ENCODE results near the gene PIH1D1.
A peak's percentile ranks its signal among the peaks of the same experiment; 100 is the strongest.

The PIH1D1 gene

DNA sequence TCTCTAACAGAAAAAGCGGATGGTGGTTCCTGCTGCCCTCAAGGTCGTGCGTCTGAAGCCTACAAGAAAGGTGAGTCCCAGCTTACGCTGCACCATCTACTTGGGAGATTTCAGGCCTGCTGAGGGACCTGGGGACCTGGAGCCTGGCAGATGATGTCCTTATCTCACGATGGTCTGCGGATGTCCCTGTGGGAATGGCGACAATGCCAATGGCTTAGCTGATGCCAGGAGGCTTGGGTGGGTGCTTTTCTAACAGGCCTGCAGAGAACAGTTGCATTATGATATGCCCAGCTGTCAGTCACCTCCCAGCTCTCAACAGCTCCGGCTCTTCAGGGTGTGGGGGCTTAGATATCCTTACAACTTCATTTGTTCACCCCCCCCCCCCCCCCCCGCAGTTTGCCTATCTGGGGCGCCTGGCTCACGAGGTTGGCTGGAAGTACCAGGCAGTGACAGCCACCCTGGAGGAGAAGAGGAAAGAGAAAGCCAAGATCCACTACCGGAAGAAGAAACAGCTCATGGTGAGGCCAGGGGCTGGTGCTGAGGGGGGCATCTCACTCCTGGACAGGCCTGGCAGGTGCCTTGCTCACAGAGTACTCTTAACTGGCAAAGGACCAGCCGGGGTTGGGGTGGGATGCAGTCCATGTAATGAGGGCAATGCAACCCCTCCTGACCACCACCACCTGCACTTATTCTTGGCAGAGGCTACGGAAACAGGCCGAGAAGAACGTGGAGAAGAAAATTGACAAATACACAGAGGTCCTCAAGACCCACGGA lies 39.6 kb upstream of the PIH1D1 start:
- Histone ChIP-seq H3K9ac (ENCODE audit: low read depth in 1 of 2, low read length in 2 of 2) (no peak overlapping the region), H3K27ac (ENCODE audit: low read depth in 2 of 2, low read length in 2 of 2) (no peak overlapping the region), H3K27me3 (ENCODE audit: control insufficient read depth in 2 of 2, insufficient read depth in 2 of 2, low read length in 2 of 2) (no peaks in the 10 kb centered on the region), H3K9me3 (ENCODE audit: control insufficient read depth in 2 of 2, low read length in 2 of 2) (no peaks in the 10 kb centered on the region), H3K36me3 (ENCODE audit: control insufficient read depth in 2 of 2, insufficient read depth in 2 of 2, low read length in 2 of 2) (peaks cover 36 to 39% of the 10 kb centered on the region in 2 donors), H3K4me3 (ENCODE audit: low read length in 2 of 2) (no peak overlapping the region), H3K4me1 (ENCODE audit: control insufficient read depth in 2 of 2, insufficient read depth in 2 of 2, low read length in 2 of 2) (peaks cover 17 to 23% of the 10 kb centered on the region in 2 donors)

DNA sequence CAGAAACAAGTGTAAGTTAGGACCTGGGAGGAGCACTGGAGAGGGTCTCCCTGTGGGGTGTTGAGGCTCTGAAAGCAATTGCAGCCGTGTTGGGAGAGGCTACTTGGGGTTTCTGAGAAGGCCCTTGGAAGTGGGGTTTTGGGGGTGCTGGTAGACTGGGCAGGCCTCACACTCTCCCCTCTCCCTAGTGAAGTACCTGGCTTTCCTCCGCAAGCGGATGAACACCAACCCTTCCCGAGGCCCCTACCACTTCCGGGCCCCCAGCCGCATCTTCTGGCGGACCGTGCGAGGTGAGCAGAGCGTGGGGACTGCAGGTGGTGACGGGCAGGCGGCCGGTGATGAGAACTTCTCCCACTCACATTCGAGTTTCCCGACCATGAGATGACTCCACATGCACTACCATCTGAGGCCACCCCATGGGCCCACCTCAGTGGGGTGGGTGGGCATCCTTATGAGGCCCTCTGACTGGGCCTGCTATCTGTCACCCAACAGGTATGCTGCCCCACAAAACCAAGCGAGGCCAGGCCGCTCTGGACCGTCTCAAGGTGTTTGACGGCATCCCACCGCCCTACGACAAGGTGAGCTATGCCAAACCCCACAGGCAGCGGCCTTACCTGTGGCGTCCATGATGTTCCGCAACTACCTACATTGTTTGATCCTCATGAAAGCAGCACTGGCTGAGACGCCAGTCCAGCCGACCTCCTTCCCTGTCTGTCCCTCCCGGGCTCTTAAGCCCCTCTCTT lies 38.8 kb upstream of the PIH1D1 start:
- peak overlapping the region in 1 of 2 donors; percentile 97 for H3K9ac ChIP-seq (ENCODE audit: low read depth in 1 of 2, low read length in 2 of 2)
- peak overlapping the region; percentile 9 to 52 for H3K27ac ChIP-seq (ENCODE audit: low read depth in 2 of 2, low read length in 2 of 2)
- H3K36me3 ChIP-seq (ENCODE audit: control insufficient read depth in 2 of 2, insufficient read depth in 2 of 2, low read length in 2 of 2), result peaks cover 36 to 39% of the 10 kb centered on the region in 2 donors
- no peaks in the 10 kb centered on the region for H3K9me3 ChIP-seq (ENCODE audit: control insufficient read depth in 2 of 2, low read length in 2 of 2)
- H3K4me3 ChIP-seq (ENCODE audit: low read length in 2 of 2), result peak overlapping the region in 1 of 2 donors; percentile 98
- H3K4me1 ChIP-seq (ENCODE audit: control insufficient read depth in 2 of 2, insufficient read depth in 2 of 2, low read length in 2 of 2), result peaks cover 17 to 23% of the 10 kb centered on the region in 2 donors
- H3K27me3 ChIP-seq (ENCODE audit: control insufficient read depth in 2 of 2, insufficient read depth in 2 of 2, low read length in 2 of 2), result no peaks in the 10 kb centered on the region

DNA sequence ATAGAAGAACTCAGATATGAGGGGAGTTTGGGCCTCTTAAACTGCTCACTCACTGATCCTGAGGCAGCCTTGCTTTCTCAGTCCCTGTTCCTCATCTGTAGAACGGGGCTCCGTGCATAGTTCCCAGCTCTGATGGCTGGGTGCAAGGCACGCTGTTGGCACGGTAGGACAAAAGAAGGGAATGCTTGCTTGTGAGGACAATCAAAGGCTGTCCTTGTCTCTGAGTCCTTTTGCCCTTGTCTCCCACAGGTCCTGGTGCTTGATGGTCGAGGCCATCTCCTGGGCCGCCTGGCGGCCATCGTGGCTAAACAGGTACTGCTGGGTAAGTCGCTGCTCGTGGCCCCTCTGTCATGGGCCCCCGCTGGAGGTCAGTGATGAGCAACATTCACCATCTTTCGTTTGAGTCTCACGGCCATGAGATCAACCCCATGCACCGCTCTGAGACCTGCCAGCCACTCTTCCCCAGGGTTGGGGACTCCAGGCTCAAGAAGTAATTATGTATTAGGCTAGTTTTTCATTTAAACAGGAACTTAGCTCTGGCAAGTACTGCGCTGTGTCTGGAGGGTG lies 38.1 kb upstream of the PIH1D1 start:
- H3K27me3 ChIP-seq (ENCODE audit: control insufficient read depth in 2 of 2, insufficient read depth in 2 of 2, low read length in 2 of 2), result no peaks in the 10 kb centered on the region
- peak overlapping the region; percentile 9 to 52 for H3K27ac ChIP-seq (ENCODE audit: low read depth in 2 of 2, low read length in 2 of 2)
- peak overlapping the region; percentile 17 to 98 for H3K4me3 ChIP-seq (ENCODE audit: low read length in 2 of 2)
- peaks cover 36 to 39% of the 10 kb centered on the region in 2 donors for H3K36me3 ChIP-seq (ENCODE audit: control insufficient read depth in 2 of 2, insufficient read depth in 2 of 2, low read length in 2 of 2)
- peak overlapping the region; percentile 77 to 97 for H3K9ac ChIP-seq (ENCODE audit: low read depth in 1 of 2, low read length in 2 of 2)
- H3K4me1 ChIP-seq (ENCODE audit: control insufficient read depth in 2 of 2, insufficient read depth in 2 of 2, low read length in 2 of 2), result peaks cover 13 to 21% of the 10 kb centered on the region in 2 donors
- H3K9me3 ChIP-seq (ENCODE audit: control insufficient read depth in 2 of 2, low read length in 2 of 2), result no peaks in the 10 kb centered on the region

DNA sequence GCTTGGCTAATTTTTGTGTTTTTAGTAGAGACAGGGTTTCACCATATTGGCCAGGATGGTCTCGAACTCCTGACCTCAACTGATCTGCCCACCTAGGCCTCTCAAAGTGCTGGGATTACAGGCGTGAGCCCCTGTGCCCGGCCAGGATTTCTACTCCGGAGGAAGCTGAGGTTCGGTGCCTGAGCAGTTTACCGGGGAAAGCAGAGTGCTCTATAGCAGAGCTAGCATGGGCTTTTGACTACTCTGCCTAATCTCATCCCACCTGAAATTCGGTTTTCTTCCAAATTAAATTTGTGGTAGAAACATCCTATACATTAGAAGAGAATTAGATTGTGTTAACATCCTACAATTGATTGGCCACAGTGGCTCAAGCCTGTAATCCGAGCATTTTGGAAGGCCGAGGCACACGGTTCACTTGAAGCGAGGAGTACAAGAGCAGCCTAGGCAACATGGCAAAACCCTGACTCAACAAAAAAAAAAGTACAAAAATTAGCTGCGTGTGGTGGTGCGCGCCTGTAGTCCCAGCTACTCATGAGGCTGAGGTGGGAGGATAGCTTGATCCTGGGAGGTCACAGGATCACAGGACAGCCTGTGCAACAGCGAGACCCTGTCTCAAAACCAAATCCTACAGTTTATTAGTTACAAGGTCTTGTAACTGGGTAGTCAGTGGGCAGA lies 37.4 kb upstream of the PIH1D1 start:
- Histone ChIP-seq H3K9ac (ENCODE audit: low read depth in 1 of 2, low read length in 2 of 2) (peak overlapping the region; percentile 97 to 99), H3K36me3 (ENCODE audit: control insufficient read depth in 2 of 2, insufficient read depth in 2 of 2, low read length in 2 of 2) (peaks cover 36 to 39% of the 10 kb centered on the region in 2 donors), H3K4me3 (ENCODE audit: low read length in 2 of 2) (peak overlapping the region; percentile 96 to 98), H3K27ac (ENCODE audit: low read depth in 2 of 2, low read length in 2 of 2) (peak overlapping the region; percentile 86 to 87), H3K9me3 (ENCODE audit: control insufficient read depth in 2 of 2, low read length in 2 of 2) (no peaks in the 10 kb centered on the region), H3K27me3 (ENCODE audit: control insufficient read depth in 2 of 2, insufficient read depth in 2 of 2, low read length in 2 of 2) (no peaks in the 10 kb centered on the region), H3K4me1 (ENCODE audit: control insufficient read depth in 2 of 2, insufficient read depth in 2 of 2, low read length in 2 of 2) (peaks cover 13 to 21% of the 10 kb centered on the region in 2 donors)

DNA sequence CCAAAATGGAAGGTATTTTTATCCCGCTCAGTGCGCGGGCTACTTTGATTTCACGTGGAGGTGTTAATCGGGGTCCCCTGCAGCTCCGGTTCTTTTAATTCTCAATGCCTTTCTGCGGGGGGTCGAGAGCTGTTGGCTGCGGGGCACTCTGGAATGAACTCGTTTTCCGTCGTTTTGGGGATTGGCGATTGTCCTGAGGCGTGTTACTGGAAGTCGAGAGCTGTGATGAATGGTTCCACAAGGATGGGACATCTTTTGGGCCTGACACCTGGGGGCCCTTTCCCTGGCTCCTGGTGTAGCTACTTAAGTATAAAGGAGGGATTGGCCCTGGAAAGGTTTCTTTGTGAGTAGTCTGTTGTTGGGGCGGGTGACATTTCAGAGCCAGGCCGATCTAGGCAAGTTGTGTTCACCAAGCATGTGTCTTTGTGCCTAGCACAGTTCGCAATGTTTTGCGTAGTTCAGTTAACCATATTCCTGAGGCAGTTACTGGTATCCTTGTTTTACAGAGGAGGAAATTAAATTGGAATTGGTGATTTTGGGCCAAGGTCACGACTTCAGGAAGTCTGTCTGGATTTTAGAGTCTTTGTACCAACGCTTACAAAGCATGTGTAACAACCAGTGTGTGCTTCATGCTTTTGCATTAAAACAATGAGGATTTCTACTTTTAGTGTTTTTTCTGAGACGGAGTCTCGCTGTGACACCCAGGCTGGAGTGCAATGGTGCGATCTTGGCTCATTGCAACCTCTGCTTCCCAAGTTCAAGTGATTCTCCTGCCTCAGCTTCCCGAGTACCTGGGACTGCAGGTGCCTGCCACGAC lies 36.6 kb upstream of the PIH1D1 start:
- peaks cover 13 to 21% of the 10 kb centered on the region in 2 donors for H3K4me1 ChIP-seq (ENCODE audit: control insufficient read depth in 2 of 2, insufficient read depth in 2 of 2, low read length in 2 of 2)
- H3K27ac ChIP-seq (ENCODE audit: low read depth in 2 of 2, low read length in 2 of 2), result peak overlapping the region; percentile 86 to 87
- H3K9me3 ChIP-seq (ENCODE audit: control insufficient read depth in 2 of 2, low read length in 2 of 2), result no peaks in the 10 kb centered on the region
- H3K4me3 ChIP-seq (ENCODE audit: low read length in 2 of 2), result peak overlapping the region; percentile 96 to 98
- no peaks in the 10 kb centered on the region for H3K27me3 ChIP-seq (ENCODE audit: control insufficient read depth in 2 of 2, insufficient read depth in 2 of 2, low read length in 2 of 2)
- H3K36me3 ChIP-seq (ENCODE audit: control insufficient read depth in 2 of 2, insufficient read depth in 2 of 2, low read length in 2 of 2), result peaks cover 36 to 39% of the 10 kb centered on the region in 2 donors
- H3K9ac ChIP-seq (ENCODE audit: low read depth in 1 of 2, low read length in 2 of 2), result peak overlapping the region; percentile 97 to 99

DNA sequence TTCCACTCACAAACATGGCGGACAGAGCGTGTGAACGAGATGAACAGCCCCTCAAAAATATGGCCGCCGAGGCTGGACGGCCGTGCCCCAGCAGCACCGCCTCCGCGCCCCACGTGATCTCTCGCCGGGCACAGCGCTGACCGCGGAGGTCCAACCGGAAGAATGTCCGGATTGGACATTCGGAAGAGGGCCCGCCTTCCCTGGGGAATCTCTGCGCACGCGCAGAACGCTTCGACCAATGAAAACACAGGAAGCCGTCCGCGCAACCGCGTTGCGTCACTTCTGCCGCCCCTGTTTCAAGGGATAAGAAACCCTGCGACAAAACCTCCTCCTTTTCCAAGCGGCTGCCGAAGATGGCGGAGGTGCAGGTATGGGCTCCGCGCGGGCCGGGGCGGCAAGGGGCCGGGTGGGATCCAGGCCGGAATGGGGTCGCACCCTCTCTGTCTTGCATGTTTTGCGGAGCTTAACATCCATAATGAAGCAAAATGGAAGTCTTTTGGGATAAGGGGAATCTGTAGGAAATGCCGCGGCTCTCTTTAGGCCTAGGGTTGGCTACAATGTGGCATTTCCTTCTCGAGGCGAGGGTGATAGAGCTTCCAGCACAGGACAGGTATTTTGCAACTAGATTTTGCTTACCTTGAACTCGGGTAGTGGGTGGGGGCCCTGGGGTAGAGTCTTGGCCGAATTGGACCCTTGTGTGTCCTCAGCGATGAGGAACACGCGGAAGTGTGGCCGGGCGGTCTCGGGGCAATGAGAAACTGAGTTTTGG lies 35.8 kb upstream of the PIH1D1 start, which contains the start of gene RPL13A:
TSS of gene RPL13A (plus strand) at position 332 of the 769 bp plus-strand sequence. CDS start at position 354, 22 bp downstream.
- H3K4me3 ChIP-seq (ENCODE audit: low read length in 2 of 2), result peak within 1 kb of the TSS; percentile 96 to 98
- no peaks in the 10 kb centered on the region for H3K27me3 ChIP-seq (ENCODE audit: control insufficient read depth in 2 of 2, insufficient read depth in 2 of 2, low read length in 2 of 2)

DNA sequence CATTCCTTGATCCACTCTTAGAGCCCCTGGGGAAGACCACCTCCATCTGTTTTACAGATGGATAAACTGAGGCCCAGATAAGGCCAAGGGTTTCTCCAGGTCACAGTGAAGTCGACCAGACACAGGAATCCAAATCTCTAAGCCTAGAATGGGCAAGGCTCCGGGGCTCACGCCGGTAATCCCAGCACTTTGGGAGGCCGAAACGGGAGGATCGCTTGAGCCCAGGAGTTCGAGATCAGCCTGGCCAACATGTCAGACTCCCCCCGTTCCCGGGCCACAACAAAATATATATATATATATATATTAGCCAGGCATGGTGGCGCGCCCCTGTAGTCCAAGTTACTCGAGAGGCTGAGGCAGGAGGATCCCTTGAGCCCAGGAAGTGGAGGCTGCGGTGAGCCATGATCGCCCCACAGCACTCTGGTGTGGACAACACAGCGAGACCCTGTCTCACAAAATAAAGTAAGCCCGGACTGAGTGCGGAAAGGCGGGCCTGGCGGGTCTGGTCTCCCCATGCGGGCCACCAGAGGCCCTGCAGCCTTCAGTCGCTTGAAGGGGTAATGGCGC lies 35.2 kb upstream of the PIH1D1 start:
- no peaks in the 10 kb centered on the region for H3K9me3 ChIP-seq (ENCODE audit: control insufficient read depth in 2 of 2, low read length in 2 of 2)
- H3K4me3 ChIP-seq (ENCODE audit: low read length in 2 of 2), result peak overlapping the region; percentile 50 to 60
- no peaks in the 10 kb centered on the region for H3K27me3 ChIP-seq (ENCODE audit: control insufficient read depth in 2 of 2, insufficient read depth in 2 of 2, low read length in 2 of 2)
- peak overlapping the region in 1 of 2 donors; percentile 46 for H3K9ac ChIP-seq (ENCODE audit: low read depth in 1 of 2, low read length in 2 of 2)
- H3K4me1 ChIP-seq (ENCODE audit: control insufficient read depth in 2 of 2, insufficient read depth in 2 of 2, low read length in 2 of 2), result peaks cover 13 to 21% of the 10 kb centered on the region in 2 donors
- peaks cover 24 to 28% of the 10 kb centered on the region in 2 donors for H3K36me3 ChIP-seq (ENCODE audit: control insufficient read depth in 2 of 2, insufficient read depth in 2 of 2, low read length in 2 of 2)
- H3K27ac ChIP-seq (ENCODE audit: low read depth in 2 of 2, low read length in 2 of 2), result peak overlapping the region; percentile 23 to 68

More for the DNA sequence above, 35.8 kb upstream of the PIH1D1 start, which contains the start of gene RPL13A:
- H3K27ac ChIP-seq (ENCODE audit: low read depth in 2 of 2, low read length in 2 of 2), result peak within 1 kb of the TSS; percentile 86 to 87
- H3K9me3 ChIP-seq (ENCODE audit: control insufficient read depth in 2 of 2, low read length in 2 of 2), result no peaks in the 10 kb centered on the region
- peak within 1 kb of the TSS; percentile 97 to 99 for H3K9ac ChIP-seq (ENCODE audit: low read depth in 1 of 2, low read length in 2 of 2)
- H3K36me3 ChIP-seq (ENCODE audit: control insufficient read depth in 2 of 2, insufficient read depth in 2 of 2, low read length in 2 of 2), result peaks cover 31 to 34% of the 10 kb centered on the region in 2 donors
- peaks cover 13 to 21% of the 10 kb centered on the region in 2 donors for H3K4me1 ChIP-seq (ENCODE audit: control insufficient read depth in 2 of 2, insufficient read depth in 2 of 2, low read length in 2 of 2)

DNA sequence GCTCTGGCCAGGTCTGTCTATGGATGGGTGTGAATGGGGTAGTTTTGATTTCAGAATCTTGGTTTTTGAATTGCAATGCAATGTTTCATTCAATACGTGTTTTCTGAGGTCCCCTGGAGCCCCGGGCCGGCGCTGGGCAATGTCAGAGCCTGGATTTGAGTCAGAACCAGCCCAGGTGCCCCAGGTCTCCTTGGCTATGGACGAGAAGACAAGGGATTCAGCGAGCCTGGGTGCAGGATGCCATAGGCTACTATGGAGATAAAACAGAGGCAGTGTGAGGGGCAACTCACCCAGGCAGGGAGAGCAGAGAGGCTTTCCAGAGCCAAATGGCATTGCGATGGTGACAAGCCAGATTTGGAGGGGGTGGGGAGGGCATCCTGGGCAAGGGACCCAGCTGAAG lies 34.6 kb upstream of the PIH1D1 start:
- Histone ChIP-seq H3K4me1 (ENCODE audit: control insufficient read depth in 2 of 2, insufficient read depth in 2 of 2, low read length in 2 of 2) (peaks cover 13 to 21% of the 10 kb centered on the region in 2 donors), H3K4me3 (ENCODE audit: low read length in 2 of 2) (no peak overlapping the region), H3K27ac (ENCODE audit: low read depth in 2 of 2, low read length in 2 of 2) (no peak overlapping the region), H3K9me3 (ENCODE audit: control insufficient read depth in 2 of 2, low read length in 2 of 2) (no peaks in the 10 kb centered on the region), H3K27me3 (ENCODE audit: control insufficient read depth in 2 of 2, insufficient read depth in 2 of 2, low read length in 2 of 2) (no peaks in the 10 kb centered on the region), H3K36me3 (ENCODE audit: control insufficient read depth in 2 of 2, insufficient read depth in 2 of 2, low read length in 2 of 2) (peaks cover 18 to 22% of the 10 kb centered on the region in 2 donors), H3K9ac (ENCODE audit: low read depth in 1 of 2, low read length in 2 of 2) (no peak overlapping the region)

Measured in mucosa of rectum (tissue), 2 donors.